ENCODE results near the gene ZNF593OS. TPM values are rescaled to one million over a fixed set of nuclear protein-coding genes. Genes with fewer than 3 reads are reported as not detected.

ZNF593OS gene
- total and polyA plus RNA-seq, 10 of the 15 experiments (the other 5 are each of a cell fraction or from before 2014, with no cell fraction given): 0.16 to 1.7 (median 0.59) TPM; not detected in 6

DNA sequence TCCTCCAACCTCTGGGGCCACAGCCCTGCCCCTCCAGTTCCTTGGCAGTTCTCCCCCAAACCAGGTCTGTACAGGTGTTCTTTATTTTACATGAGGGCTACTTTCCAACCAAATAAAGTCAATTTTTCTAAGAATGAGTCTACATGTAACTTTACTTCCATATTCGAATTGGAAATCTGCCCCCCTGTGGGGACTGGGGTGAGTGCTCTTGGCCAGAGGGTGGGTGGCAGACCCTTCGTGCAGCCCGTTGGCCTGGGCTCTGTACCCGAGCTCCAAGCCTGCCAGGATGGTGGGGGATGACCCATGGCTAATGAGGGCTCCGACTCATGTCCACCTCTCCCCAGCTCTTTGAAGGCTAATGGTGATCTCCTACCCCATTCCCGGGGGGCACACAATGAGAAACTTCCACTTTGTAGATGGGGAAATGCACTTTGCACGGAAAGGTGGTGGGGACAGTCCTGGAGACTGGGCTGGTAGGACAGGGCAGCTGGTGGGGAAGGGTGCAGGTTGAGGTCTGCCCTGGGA is 18.2 kb upstream of the ZNF593OS start:
- H3K27me3 ChIP-seq (replicated peaks in 1 of 2; ENCODE audit: control insufficient read depth in 2 of 2, insufficient read depth in 2 of 2, low read length in 1 of 2): no peaks in the 10 kb centered on the region
- DNase-seq (ENCODE audit: low read depth, low spot score): no peak
- H2AFZ ChIP-seq (ENCODE audit: control insufficient read depth, low read depth, low read length): no peak overlapping the region
- POLR2A ChIA-PET: no interaction called here
- in situ Hi-C loops (cut with MboI) (no loop called here), intact Hi-C loops (cut with micrococcal nuclease; ENCODE audit: unreplicated experiment) (no loop called here)
- no TSS peak for BruUV-seq (replicated peaks)
- SMC1A ChIA-PET (ENCODE audit: uncharacterized antibody, unreplicated experiment): interaction anchor here (0.7 kb wide), 1 partner anchor 44 kb away, joined by 3 read pairs; no protein-coding TSS in a partner anchor
- 55% methylated on average over 7 of the region's 7 CpGs for WGBS (ENCODE audit: insufficient coverage, insufficient replicate concordance, low lambda C conversion rate, missing lambda C conversion rate)
- RAD21 ChIA-PET (ENCODE audit: unreplicated experiment): no interaction called here
- no peaks in the 10 kb centered on the region for H3K36me3 ChIP-seq (ENCODE audit: control insufficient read depth in 2 of 2, insufficient read depth in 2 of 2, low read length in 1 of 2)
- no peaks in the 10 kb centered on the region for H3K4me1 ChIP-seq (ENCODE audit: control insufficient read depth, insufficient read depth, low read length)
- no peaks in the 10 kb centered on the region for H3K79me2 ChIP-seq (ENCODE audit: control insufficient read depth, insufficient read depth, low read length)
- H4K20me1 ChIP-seq (ENCODE audit: control insufficient read depth, insufficient read depth): no peaks in the 10 kb centered on the region
- no peaks in the 10 kb centered on the region for H3K9me3 ChIP-seq (replicated peaks; ENCODE audit: control insufficient read depth, insufficient read depth, low read length)
- no peak overlapping the region for H3K27ac ChIP-seq (ENCODE audit: control insufficient read depth, insufficient read depth)
- H3K4me2 ChIP-seq (ENCODE audit: control insufficient read depth, insufficient read depth): no peak overlapping the region
- H3K4me3 ChIP-seq: no peak overlapping the region
- no peak overlapping the region for H3K9ac ChIP-seq (ENCODE audit: control insufficient read depth, insufficient read depth, low read length)
- no peak for ATAC-seq
- CTCF ChIA-PET: interaction anchor here (1.1 to 1.4 kb wide), 4 partner anchors 10 to 46 kb away, joined by 3 read pairs; partner anchors contain the start of gene ZNF593
- TF ChIP-seq LARP7 (IDR thresholded peaks at IDR 0.05) (no peak), CHD1 (IDR thresholded peaks at IDR 0.05; ENCODE audit: low read depth, low read length) (no peak), TCF3 (IDR thresholded peaks at IDR 0.05; ENCODE audit: borderline replicate concordance, insufficient read depth, low read depth, low read length) (no peak), CBX3 (IDR thresholded peaks at IDR 0.05; ENCODE audit: borderline replicate concordance, low read depth) (no peak), STAT1 (conservative IDR thresholded peaks at IDR 0.05) (no peak), KAT2A (conservative IDR thresholded peaks at IDR 0.05; ENCODE audit: control insufficient read depth, low read depth, low read length) (no peak), NFIC (IDR thresholded peaks at IDR 0.05; ENCODE audit: low read depth, low read length) (no peak), ZNF622 (IDR thresholded peaks at IDR 0.05) (no peak)
- TF ChIP-seq, protein P1, sequence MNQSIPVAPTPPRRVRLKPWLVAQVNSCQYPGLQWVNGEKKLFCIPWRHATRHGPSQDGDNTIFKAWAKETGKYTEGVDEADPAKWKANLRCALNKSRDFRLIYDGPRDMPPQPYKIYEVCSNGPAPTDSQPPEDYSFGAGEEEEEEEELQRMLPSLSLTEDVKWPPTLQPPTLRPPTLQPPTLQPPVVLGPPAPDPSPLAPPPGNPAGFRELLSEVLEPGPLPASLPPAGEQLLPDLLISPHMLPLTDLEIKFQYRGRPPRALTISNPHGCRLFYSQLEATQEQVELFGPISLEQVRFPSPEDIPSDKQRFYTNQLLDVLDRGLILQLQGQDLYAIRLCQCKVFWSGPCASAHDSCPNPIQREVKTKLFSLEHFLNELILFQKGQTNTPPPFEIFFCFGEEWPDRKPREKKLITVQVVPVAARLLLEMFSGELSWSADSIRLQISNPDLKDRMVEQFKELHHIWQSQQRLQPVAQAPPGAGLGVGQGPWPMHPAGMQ (IDR thresholded peaks at IDR 0.05; ENCODE audit: borderline replicate concordance): no peak
- TF ChIP-seq, protein P2, sequence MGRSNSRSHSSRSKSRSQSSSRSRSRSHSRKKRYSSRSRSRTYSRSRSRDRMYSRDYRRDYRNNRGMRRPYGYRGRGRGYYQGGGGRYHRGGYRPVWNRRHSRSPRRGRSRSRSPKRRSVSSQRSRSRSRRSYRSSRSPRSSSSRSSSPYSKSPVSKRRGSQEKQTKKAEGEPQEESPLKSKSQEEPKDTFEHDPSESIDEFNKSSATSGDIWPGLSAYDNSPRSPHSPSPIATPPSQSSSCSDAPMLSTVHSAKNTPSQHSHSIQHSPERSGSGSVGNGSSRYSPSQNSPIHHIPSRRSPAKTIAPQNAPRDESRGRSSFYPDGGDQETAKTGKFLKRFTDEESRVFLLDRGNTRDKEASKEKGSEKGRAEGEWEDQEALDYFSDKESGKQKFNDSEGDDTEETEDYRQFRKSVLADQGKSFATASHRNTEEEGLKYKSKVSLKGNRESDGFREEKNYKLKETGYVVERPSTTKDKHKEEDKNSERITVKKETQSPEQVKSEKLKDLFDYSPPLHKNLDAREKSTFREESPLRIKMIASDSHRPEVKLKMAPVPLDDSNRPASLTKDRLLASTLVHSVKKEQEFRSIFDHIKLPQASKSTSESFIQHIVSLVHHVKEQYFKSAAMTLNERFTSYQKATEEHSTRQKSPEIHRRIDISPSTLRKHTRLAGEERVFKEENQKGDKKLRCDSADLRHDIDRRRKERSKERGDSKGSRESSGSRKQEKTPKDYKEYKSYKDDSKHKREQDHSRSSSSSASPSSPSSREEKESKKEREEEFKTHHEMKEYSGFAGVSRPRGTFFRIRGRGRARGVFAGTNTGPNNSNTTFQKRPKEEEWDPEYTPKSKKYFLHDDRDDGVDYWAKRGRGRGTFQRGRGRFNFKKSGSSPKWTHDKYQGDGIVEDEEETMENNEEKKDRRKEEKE (IDR thresholded peaks at IDR 0.05): no peak
- FAIRE-seq: no peak

All from GM12878 (cell line).